Neural progenitor cell (in vitro differentiated cells): ENCODE data around the gene SATL1.

Experiments used
- EZH2 ChIP-seq: fragments of 200-600 bp; sonication (generic); IDR thresholded peaks from 2 replicates; pipeline ENCODE4 v1.6.1; 2017; ENCODE audit warnings: antibody characterized with exemption, mild to moderate bottlenecking, moderate library complexity
- TF ChIP-seq, protein P1 (sequence below): fragments of 200-600 bp; sonication (generic); IDR thresholded peaks from 2 replicates; pipeline ENCODE4 v1.5.1; 2017; ENCODE audit warnings: antibody characterized with exemption, mild to moderate bottlenecking

DNA sequence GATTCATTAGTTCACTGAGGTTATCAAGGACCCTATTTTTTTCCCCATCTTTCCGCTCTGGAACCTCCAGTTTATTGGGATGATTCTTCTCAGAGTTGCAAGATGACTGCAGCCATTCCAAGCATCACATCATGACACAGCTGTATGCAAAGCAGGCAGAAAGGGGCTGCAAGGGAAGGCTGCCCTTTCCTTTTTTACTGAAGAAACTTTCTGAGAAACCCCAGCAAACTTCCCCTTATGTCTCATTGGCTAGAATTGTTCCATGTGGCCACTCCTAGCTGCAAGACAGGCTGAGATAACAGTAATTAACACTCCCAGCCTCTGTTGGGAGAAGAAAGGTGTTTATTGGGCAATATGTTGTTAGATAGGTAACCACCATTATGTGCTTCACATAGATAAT is 102.6 kb downstream of the SATL1 start:
- TF ChIP-seq, protein P1, sequence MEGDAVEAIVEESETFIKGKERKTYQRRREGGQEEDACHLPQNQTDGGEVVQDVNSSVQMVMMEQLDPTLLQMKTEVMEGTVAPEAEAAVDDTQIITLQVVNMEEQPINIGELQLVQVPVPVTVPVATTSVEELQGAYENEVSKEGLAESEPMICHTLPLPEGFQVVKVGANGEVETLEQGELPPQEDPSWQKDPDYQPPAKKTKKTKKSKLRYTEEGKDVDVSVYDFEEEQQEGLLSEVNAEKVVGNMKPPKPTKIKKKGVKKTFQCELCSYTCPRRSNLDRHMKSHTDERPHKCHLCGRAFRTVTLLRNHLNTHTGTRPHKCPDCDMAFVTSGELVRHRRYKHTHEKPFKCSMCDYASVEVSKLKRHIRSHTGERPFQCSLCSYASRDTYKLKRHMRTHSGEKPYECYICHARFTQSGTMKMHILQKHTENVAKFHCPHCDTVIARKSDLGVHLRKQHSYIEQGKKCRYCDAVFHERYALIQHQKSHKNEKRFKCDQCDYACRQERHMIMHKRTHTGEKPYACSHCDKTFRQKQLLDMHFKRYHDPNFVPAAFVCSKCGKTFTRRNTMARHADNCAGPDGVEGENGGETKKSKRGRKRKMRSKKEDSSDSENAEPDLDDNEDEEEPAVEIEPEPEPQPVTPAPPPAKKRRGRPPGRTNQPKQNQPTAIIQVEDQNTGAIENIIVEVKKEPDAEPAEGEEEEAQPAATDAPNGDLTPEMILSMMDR, result no peak
- no peak for TF ChIP-seq EZH2
